HG02970 (cell line): ENCODE data around the gene NRCAM.
"Not testable (repeated sequence)": the region's sequence is repeated elsewhere in the genome, so short reads cannot be mapped to it uniquely, and the experiment has no call there.

Experiments
- ATAC-seq: cut with Tn5 transposase; IDR thresholded peaks from one replicate; pipeline ENCODE4 v1.9.1; 2021; ENCODE audit warnings: mild to moderate bottlenecking, moderate library complexity, moderate number of reproducible peaks; ENCODE audit not compliant: unreplicated experiment, low FRiP score

The NRCAM gene

DNA sequence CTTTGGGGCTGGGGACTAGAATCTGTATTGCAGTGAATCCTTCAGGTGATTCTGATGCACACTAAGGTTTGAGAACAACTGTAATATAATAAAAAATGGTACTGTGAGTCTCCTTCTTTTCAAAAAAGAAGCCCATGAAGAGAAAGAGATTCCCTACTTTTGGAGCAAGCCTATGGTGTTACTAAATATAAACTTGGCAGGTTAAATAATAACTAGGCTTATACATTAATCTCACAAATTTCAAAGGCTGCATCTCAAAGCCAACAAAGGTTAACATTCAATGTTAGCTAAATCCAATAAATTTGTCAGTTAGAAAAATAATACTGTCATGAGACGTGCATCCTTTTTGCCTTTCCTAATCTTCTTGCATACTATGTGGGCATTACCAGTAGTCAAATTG lies 166.4 kb downstream of the NRCAM start:
- no peak for ATAC-seq

DNA sequence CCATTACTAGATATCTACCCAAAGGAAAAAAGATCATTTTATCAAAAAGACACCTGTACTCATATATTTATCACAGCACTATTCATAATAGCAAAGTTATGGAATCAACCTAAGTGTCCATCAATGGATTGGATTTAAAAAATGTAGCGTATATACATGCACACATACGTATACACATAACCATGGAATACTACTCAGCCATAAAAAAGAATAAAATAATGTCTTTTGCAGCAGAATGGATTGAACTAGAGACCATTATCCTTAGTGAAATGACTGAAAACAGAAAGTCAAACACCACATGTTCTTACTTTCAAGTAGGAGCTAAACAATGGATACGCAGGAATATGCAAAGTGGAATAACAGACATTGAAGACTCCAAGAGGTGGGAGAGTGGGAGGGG lies 168.4 kb downstream of the NRCAM start:
- no peak for ATAC-seq

GRCh38 chr7:108286290-108286904 lies 169.8 kb downstream of the NRCAM start:
- ATAC-seq: no peak

GRCh38 chr7:108285778-108286177 lies 170.5 kb downstream of the NRCAM start:
- ATAC-seq: no peak

GRCh38 chr7:108285003-108285368 lies 171.2 kb downstream of the NRCAM start:
- ATAC-seq: no peak

DNA sequence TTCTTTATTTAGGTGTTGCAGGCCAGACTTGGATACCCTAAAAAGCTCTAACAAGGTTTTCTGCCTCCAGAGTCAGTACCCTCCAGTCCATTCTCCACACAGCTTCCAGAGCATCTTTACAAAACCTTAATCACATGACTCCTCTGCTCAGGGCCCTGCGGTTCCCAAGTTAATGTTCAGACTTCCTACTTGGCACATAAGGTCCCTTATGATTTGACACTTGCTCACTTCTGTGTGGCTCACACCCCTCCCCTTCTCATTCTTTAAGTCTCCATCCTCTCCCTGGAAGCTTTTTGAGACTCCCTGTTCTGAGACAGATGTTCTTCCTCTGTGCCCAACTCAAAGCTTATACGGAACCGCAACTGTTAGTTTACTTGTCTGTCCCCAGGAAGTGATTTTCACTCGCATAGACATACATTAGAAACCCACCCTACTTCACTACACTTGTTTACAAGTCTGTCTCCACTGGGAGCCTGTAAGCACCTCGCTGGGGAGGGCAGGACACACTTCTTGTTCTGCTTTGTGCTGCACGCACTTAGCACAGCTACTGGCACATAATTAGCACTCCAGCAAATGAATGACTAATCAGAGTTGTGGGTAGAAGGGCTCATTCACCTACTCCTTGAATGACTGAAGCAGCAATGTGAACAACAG lies 171.8 kb downstream of the NRCAM start:
- no peak for ATAC-seq

- ATAC-seq: no peak
These were observed 173.0 kb downstream of the NRCAM start for GRCh38 chr7:108283252-108283651.

DNA sequence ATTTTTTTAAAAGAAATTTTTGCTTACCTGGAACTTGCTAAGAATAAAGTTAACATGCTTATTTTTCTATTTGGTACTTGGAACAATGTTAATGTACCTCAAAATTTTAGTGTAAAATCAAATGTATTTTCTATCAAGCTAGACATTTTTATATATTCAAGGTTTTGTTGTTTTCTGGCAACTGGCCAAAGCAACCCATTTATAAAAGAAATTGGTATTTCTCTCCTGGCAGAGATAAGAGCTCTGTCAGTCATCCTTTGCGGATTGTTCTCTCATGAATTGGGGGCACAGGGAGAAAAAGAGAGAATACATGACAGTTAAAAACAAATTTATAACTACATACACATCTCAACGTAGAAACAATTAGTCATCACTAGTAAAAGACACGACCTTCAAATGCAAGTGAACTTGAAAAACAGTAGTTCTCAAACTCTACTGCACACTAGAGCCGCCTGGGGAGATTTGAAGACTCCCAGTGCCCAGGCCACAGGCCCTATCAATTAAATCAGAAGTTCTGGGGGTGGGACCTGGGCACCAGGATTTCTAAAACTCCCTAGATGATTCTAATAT lies 173.7 kb downstream of the NRCAM start:
- ATAC-seq: no peak

DNA sequence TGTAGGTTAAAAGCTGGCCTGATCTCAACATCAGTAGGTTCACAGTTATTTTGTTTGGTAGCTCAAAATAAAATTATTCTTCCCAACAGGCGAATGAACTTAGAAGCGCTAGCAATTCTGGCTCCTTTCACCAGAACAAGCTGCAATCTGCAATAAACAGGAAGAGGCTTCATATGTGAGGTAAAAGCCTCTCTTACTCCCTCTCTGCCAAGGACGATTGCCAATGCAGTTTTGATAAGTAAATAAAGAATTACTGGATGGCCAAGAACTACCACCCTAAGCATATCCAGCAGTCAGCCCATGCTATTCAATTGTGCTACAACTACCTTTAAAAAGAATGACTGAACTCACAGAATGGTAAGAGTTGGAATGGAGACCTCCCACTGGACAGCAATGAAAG lies 176.1 kb downstream of the NRCAM start:
- ATAC-seq: no peak

- no peak for ATAC-seq
These were observed 177.5 kb downstream of the NRCAM start for GRCh38 chr7:108278776-108279175.

GRCh38 chr7:108278281-108278680 lies 178.0 kb downstream of the NRCAM start:
- no peak for ATAC-seq

- ATAC-seq: not testable (repeated sequence)
These were observed 181.8 kb downstream of the NRCAM start for GRCh38 chr7:108274447-108274846.

DNA sequence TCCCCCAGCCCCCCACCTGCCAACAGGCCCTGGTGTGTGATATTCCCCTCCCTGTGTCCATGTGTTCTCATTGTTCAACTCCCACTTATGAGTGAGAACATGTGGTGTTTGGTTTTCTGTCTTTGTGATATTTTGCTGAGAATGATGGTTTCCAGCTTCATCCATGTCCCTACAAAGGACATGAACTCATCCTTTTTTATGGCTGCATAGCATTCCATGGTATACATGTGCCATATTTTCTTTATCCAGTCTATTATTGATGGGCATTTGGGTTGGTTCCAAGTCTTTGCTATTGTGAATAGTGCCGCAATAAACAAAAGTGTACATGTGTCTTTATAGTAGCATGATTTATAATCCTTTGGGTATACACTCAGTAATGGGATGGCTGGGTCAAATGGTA lies 183.3 kb downstream of the NRCAM start:
- not testable (repeated sequence) for ATAC-seq

DNA sequence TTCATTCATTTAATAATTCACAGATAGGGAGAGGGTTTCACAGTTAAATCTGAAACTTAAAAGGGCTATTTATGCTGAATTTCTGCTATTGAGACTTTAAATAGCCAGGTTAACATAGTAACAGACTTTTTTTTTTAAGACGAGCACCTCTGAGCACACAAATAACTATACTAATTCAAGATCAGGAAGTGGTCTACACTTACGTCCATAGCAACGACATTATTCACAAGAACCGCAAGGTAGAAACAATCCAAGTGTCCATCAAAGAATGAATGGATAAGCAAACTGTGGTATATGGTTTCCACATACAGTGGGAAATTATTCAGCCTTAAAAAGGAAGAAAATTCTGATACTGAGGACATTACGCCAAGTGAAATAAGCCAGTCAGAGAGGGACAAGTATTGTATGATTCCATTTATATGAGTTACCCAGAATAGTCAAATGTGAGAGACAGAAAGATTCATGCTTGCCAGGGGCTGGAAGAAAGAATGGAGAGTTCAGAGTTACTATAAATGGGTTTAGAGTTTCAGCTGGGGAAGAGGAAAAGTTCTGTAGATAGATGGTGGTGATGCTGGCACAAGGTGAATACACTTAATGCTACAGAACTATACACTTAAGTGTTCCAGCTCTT lies 185.7 kb downstream of the NRCAM start:
- ATAC-seq: no peak

- ATAC-seq: no peak
These were observed 187.9 kb downstream of the NRCAM start for GRCh38 chr7:108268200-108268820.

GRCh38 chr7:108267615-108268014 lies 188.6 kb downstream of the NRCAM start:
- ATAC-seq: no peak

DNA sequence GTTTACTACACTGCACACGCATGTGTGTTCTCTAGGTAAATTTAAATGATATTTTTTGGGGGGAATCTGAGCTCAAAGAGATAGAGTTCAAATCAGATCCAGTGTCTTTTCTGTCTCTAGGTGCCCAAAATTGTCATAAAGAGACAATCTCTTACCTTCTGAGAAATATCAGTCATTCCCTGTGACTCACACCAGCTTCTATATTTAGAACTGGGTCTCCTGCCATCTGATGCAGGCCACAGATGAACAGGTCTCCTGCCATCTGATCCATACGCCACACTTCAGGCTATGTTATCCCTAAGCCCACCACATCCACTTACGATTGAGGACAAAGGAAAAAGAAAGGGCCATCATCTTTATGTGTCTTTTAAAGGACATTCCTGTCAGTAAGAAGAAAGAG lies 189.7 kb downstream of the NRCAM start:
- ATAC-seq: no peak

DNA sequence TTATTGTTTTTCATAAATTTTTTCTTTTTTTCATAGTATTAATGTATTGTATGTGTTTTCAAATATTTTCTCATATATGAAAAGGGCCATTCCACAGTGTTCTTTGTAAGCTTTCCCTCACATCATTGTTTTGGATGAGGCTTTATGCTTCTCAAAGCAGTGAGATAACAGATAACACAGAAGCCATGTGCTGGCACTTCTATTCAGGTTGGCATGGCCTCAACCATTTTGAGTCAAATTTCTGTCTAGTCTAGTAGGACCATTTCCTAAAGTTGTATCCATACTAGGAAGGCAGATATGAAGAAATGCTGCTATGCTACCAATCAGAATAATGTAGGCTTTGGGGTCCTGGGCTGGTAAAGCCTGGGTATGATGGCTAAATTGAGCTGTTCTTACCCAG lies 190.2 kb downstream of the NRCAM start:
- ATAC-seq: no peak

DNA sequence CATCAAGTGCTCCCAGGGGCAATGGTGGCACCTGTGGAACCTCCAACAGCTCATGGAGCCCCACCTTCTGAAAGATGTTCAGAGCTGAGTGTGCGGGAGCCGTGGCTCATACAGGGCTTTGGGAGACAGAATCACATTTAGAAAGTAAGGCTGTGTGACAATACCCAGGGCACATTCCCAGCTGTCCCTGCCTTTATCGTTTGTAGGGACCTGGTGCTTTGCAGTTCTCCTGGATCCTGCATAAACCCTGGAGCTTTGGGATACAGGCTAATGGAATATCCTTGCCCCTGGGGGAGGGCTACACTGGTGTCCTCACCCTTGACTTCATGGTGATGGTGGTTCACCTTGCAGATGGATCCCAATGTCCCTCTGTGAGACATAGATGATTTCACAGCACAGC lies 191.2 kb downstream of the NRCAM start:
- no peak for ATAC-seq

DNA sequence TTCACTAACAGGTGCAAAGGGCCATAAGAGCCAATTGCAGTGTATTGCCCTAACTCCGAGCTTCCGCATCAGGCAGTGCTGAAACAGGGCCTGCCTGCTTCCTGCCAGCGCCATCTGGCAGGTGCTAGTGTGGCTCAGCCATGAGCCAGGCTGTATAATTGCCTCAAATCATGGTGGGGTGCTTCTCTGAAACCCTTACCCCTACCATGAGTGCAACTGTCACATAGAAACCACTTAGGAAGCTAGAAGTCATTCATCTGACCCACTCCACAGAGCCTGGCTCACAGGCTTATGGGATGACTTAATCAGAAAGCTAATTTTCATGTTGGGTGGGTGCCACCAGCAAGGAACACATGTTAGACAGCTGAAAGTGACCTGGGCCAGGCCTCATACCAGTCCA lies 192.8 kb downstream of the NRCAM start:
- no peak for ATAC-seq

- ATAC-seq: no peak
These were observed 194.5 kb downstream of the NRCAM start for GRCh38 chr7:108261560-108262255.
